ENCODE data around the gene FSD1L.

DNA sequence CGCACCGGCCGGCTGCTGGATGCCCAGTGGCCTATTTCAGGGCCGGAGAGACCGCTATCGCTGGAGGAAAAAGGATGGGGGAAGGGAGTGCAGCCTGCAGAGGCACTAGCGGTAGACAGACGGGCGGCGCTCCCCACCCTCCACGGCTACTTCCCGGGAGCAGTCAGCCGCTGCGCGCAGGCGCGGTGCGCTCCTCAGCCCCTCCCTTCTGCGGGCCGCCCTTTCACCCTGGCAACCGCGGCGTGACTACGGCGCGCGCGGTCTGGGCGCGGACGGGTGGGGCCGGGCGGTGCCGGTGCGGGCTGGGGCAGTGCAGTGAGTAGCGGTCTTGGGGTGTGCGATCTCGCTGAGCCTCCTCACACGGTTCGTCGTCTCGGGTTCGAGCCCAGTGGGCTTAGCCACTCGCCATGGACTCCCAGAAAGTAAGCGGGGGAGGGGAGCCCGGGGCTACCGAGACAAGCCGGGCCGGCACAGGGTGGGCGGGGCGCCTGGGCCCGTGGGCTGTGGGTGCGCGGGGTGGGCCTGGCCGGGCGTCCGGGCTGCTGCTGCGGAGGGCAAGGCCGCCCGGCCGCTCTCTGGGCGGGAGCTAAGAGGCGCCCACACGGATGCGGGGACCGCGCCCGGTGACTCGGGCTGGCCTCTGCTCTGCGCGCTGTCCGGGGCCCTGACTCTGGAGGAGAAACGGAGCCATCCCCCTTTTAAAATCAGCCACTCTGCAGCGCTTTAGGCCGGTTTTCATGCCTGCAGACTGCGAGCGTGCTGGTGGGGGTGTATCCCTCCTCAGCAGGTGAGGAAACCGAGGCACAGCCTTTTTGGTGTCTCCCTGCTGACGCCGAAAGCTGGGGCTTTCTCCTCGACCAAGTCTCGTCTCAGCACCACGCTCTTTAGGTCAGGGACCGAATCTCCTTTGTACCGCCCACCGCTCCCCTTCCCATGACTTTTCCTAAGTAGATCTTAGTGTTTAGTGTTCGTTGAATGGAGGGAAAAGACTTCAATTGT, at the start of gene FSD1L:
- TF ChIP-seq CTCF (IDR thresholded peaks at IDR 0.05) = peak; percentile 75
- TF ChIP-seq ZFX (IDR thresholded peaks at IDR 0.05; ENCODE audit: borderline replicate concordance) = no peak

Data from 22Rv1 (cell line).